H9 (cell line): ENCODE measurements around the gene RPL36A. TPM values are rescaled to one million over a fixed set of nuclear protein-coding genes. Genes with fewer than 3 reads are reported as not detected.
A peak's percentile ranks its signal among the peaks of the same experiment; 100 is the strongest.

ENCODE experiments used
- DNase-seq: peaks from one replicate; pipeline ENCODE4 v3.0.0-alpha.2; 2017
- H2AFZ ChIP-seq: one replicate; pipeline ENCODE4 v1.6.1; 2013; ENCODE audit warnings: mild to moderate bottlenecking, low read length, control low read depth, moderate library complexity
- H2AK5ac ChIP-seq: 2 replicates; pipeline ENCODE4 v1.6.1; 2013; ENCODE audit warnings: low read length, control low read depth, mixed read lengths; ENCODE audit not compliant: insufficient read length
- H2BK120ac ChIP-seq: one replicate; pipeline ENCODE4 v1.6.1; 2013; ENCODE audit warnings: low read depth, mild to moderate bottlenecking, low read length, control low read depth, inconsistent platforms; ENCODE audit not compliant: poor library complexity, severe bottlenecking
- H2BK12ac ChIP-seq: 2 replicates; pipeline ENCODE4 v1.6.1; 2013; ENCODE audit warnings: low read length, control low read depth, mixed read lengths, low read depth; ENCODE audit not compliant: insufficient read length
- H2BK15ac ChIP-seq: 2 replicates; pipeline ENCODE4 v1.6.1; 2013; ENCODE audit warnings: low read depth, low read length, control low read depth
- H2BK20ac ChIP-seq: one replicate; pipeline ENCODE4 v1.6.1; 2013; ENCODE audit warnings: low read depth, mild to moderate bottlenecking, low read length, control low read depth, inconsistent platforms; ENCODE audit not compliant: poor library complexity, severe bottlenecking
- H2BK5ac ChIP-seq: 2 replicates; pipeline ENCODE4 v1.6.1; 2013; ENCODE audit warnings: low read length, control low read depth, mixed read lengths; ENCODE audit not compliant: insufficient read length
- H3K14ac ChIP-seq: 2 replicates; pipeline ENCODE4 v1.6.1; 2013; ENCODE audit warnings: low read length, control low read depth; ENCODE audit not compliant: insufficient read depth
- H3K18ac ChIP-seq: 2 replicates; pipeline ENCODE4 v1.6.1; 2013; ENCODE audit warnings: low read depth, mild to moderate bottlenecking, mixed read lengths, low read length, control low read depth; ENCODE audit not compliant: insufficient read length
- H3K23ac ChIP-seq: 2 replicates; pipeline ENCODE4 v1.6.1; 2013; ENCODE audit warnings: low read length, control low read depth, mixed read lengths, low read depth; ENCODE audit not compliant: insufficient read length
- H3K23me2 ChIP-seq: 2 replicates; pipeline ENCODE4 v1.6.1; 2013; ENCODE audit warnings: low read depth, mild to moderate bottlenecking, mixed read lengths, low read length, control low read depth; ENCODE audit not compliant: insufficient read length, poor library complexity, severe bottlenecking
- H3K27ac ChIP-seq: 2 replicates; pipeline ENCODE4 v1.5.1; 2013; ENCODE audit warnings: low read length, control low read depth, mixed read lengths, low read depth; ENCODE audit not compliant: insufficient read length
- H3K27me3 ChIP-seq: 2 replicates; pipeline ENCODE4 v1.6.1; 2013; ENCODE audit warnings: low read length, control low read depth, inconsistent platforms; ENCODE audit not compliant: insufficient read depth
- H3K4ac ChIP-seq: 2 replicates; pipeline ENCODE4 v1.6.1; 2013; ENCODE audit warnings: low read depth, mild to moderate bottlenecking, control low read depth, inconsistent platforms, low read length, moderate library complexity
- H3K4me1 ChIP-seq: 2 replicates; pipeline ENCODE4 v1.6.1; 2013; ENCODE audit warnings: low read length, control low read depth, inconsistent platforms; ENCODE audit not compliant: insufficient read depth
- H3K4me2 ChIP-seq: 2 replicates; pipeline ENCODE4 v1.6.1; 2013; ENCODE audit warnings: low read length, control low read depth, mixed read lengths; ENCODE audit not compliant: insufficient read length, insufficient read depth
- H3K56ac ChIP-seq: 2 replicates; pipeline ENCODE4 v1.6.1; 2013; ENCODE audit warnings: low read depth, mild to moderate bottlenecking, mixed read lengths, low read length, control low read depth; ENCODE audit not compliant: insufficient read length
- H3K79me1 ChIP-seq: 2 replicates; pipeline ENCODE4 v1.6.1; 2013; ENCODE audit warnings: low read depth, mild to moderate bottlenecking, moderate library complexity, low read length, control low read depth, inconsistent platforms; ENCODE audit not compliant: insufficient read depth, poor library complexity, severe bottlenecking
- H3K79me2 ChIP-seq: 2 replicates; pipeline ENCODE4 v1.6.1; 2013; ENCODE audit warnings: low read length, control low read depth, inconsistent platforms; ENCODE audit not compliant: insufficient read depth
- H3K9ac ChIP-seq: 2 replicates; pipeline ENCODE4 v1.6.1; 2013; ENCODE audit warnings: low read length, control low read depth, mixed read lengths; ENCODE audit not compliant: insufficient read length; ENCODE audit errors: extremely low read depth
- H3K9me3 ChIP-seq: one replicate; pipeline ENCODE4 v1.6.1; 2013; ENCODE audit warnings: low read depth, low read length, inconsistent platforms; ENCODE audit not compliant: control insufficient read depth
- H3T11ph ChIP-seq: one replicate; pipeline ENCODE4 v1.6.1; 2013; ENCODE audit warnings: mild to moderate bottlenecking, low read length, control low read depth, inconsistent platforms
- H4K20me1 ChIP-seq: one replicate; pipeline ENCODE4 v1.6.1; 2013; ENCODE audit not compliant: control insufficient read depth, insufficient read length, insufficient read depth
- H4K5ac ChIP-seq: 2 replicates; pipeline ENCODE4 v1.6.1; 2013; ENCODE audit warnings: low read depth, mild to moderate bottlenecking, mixed read lengths, low read length, control low read depth; ENCODE audit not compliant: insufficient read length
- H4K8ac ChIP-seq: replicated peaks from 2 replicates; pipeline ENCODE4 v1.6.1; 2013; ENCODE audit warnings: low read length, control low read depth, mixed read lengths, low read depth; ENCODE audit not compliant: insufficient read length
- H4K91ac ChIP-seq: 2 replicates; pipeline ENCODE4 v1.6.1; 2013; ENCODE audit warnings: low read depth, mild to moderate bottlenecking, moderate library complexity, mixed read lengths, low read length, control low read depth; ENCODE audit not compliant: insufficient read length
- H3K27ac Mint-ChIP-seq, 3 experiments: 2 replicates in 2 of 3; 3 replicates in 1 of 3; pipeline ENCODE4 v1.8.0; 2020 to 2021; ENCODE audit warnings: mixed read lengths in 3 of 3, mild to moderate bottlenecking in 1 of 3, moderate library complexity in 1 of 3
- H3K27me3 Mint-ChIP-seq: 2 replicates; pipeline ENCODE4 v1.8.0; 2021; ENCODE audit warnings: low read depth, mild to moderate bottlenecking, moderate library complexity, mixed read lengths
- H3K36me3 Mint-ChIP-seq, 3 experiments: 2 replicates in 2 of 3; 3 replicates in 1 of 3; pipeline ENCODE4 v1.8.0; 2020 to 2021; ENCODE audit warnings: low read depth in 3 of 3, mixed read lengths in 3 of 3; ENCODE audit not compliant: insufficient read depth in 1 of 3
- H3K4me1 Mint-ChIP-seq, 2 experiments: 2 replicates each; pipeline ENCODE4 v1.8.0; 2020; ENCODE audit warnings: mixed read lengths in 2 of 2
- H3K4me3 Mint-ChIP-seq, 2 experiments: 2 replicates in 1 of 2; 3 replicates in 1 of 2; pipeline ENCODE4 v1.8.0; 2020 to 2021; ENCODE audit warnings: mild to moderate bottlenecking in 2 of 2, mixed read lengths in 2 of 2, moderate library complexity in 1 of 2
- H3K9me3 Mint-ChIP-seq, 2 experiments: 2 replicates in 1 of 2; 3 replicates in 1 of 2; pipeline ENCODE4 v1.8.0; 2020; ENCODE audit warnings: mild to moderate bottlenecking in 2 of 2, mixed read lengths in 2 of 2, moderate library complexity in 1 of 2
- WGBS: extraction: QIAGEN DNeasy Blood & Tissue Kit; methylation state at CpG from one replicate; pipeline ENCODE4 v1.1.7; 2013; ENCODE audit warnings: missing lambda C conversion rate, low lambda C conversion rate, mixed read lengths; ENCODE audit not compliant: insufficient read length; ENCODE audit errors: extremely low coverage; 5-methylcytosine and 5-hydroxymethylcytosine counted together
- total RNA-seq: library from RNA; stranded (reverse); gene quantifications from 2 replicates; pipeline ENCODE4 v1.2.1, GENCODE V29; 2021
- TF ChIP-seq, protein P1 (sequence below): fragments of 200-600 bp; sonication (generic); conservative IDR thresholded peaks from 3 replicates; pipeline ENCODE4 v1.8.0; 2021; ENCODE audit warnings: antibody characterized with exemption, mild to moderate bottlenecking

RPL36A gene
- total RNA-seq, 1 experiment from 2014 or later: 428 TPM

DNA sequence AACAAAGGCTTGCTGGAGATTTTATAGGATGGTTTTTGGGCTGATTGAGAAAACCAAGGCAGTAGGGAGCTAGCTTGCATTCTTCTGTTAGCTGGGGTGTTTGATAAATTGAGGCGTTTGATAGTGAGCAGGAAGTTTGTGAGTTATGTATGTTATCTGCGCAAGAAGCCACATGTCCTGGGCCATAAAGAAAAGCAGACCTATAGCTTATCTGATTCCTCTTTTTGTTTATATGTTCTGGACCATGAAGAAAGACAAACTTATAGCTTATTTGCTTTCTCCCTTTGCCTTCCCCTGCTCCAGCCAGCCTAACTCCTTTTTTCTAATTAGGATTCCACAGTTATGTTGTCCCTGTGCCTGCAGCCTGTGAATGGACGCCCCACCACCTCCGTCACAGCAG, 26.4 kb downstream of the RPL36A start:
- no peak overlapping the region for H2BK5ac ChIP-seq
- TF ChIP-seq, protein P1, sequence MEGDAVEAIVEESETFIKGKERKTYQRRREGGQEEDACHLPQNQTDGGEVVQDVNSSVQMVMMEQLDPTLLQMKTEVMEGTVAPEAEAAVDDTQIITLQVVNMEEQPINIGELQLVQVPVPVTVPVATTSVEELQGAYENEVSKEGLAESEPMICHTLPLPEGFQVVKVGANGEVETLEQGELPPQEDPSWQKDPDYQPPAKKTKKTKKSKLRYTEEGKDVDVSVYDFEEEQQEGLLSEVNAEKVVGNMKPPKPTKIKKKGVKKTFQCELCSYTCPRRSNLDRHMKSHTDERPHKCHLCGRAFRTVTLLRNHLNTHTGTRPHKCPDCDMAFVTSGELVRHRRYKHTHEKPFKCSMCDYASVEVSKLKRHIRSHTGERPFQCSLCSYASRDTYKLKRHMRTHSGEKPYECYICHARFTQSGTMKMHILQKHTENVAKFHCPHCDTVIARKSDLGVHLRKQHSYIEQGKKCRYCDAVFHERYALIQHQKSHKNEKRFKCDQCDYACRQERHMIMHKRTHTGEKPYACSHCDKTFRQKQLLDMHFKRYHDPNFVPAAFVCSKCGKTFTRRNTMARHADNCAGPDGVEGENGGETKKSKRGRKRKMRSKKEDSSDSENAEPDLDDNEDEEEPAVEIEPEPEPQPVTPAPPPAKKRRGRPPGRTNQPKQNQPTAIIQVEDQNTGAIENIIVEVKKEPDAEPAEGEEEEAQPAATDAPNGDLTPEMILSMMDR: no peak
- H3K79me2 ChIP-seq: no peaks in the 10 kb centered on the region
- H4K91ac ChIP-seq: no peak overlapping the region
- no peak overlapping the region for H2BK20ac ChIP-seq
- H2BK15ac ChIP-seq: no peak overlapping the region
- no peak overlapping the region for H2AK5ac ChIP-seq
- H2AFZ ChIP-seq: no peak overlapping the region
- Mint-ChIP-seq H3K27me3 (no peaks in the 10 kb centered on the region; the same call in none of the 2 replicates), H3K9me3 (peaks cover 73 to 79% of the 10 kb centered on the region in 2 experiments), H3K4me3 (peak overlapping the region; percentile 83 to 88; a peak in 4 of 5 replicates), H3K27ac (peak overlapping the region in 1 of 3 experiments; percentile 29; a peak in 2 of 7 replicates), H3K36me3 (peaks cover 17 to 37% (median 31%) of the 10 kb centered on the region in 3 experiments), H3K4me1 (peaks cover 24 to 26% of the 10 kb centered on the region in 2 experiments)
- H3K27me3 ChIP-seq: no peaks in the 10 kb centered on the region
- H2BK12ac ChIP-seq: no peak overlapping the region
- no peaks in the 10 kb centered on the region for H4K20me1 ChIP-seq
- no peak overlapping the region for H3K23ac ChIP-seq
- DNase-seq: no peak
- H3K9ac ChIP-seq: no peak overlapping the region
- no peak overlapping the region for H3K56ac ChIP-seq
- H3K9me3 ChIP-seq: peaks cover 16% of the 10 kb centered on the region
- H3K18ac ChIP-seq: no peak overlapping the region
- no peak overlapping the region for H3K14ac ChIP-seq
- no peak overlapping the region for H3K4me2 ChIP-seq
- no peaks in the 10 kb centered on the region for H3K4me1 ChIP-seq
- H3K23me2 ChIP-seq: no peaks in the 10 kb centered on the region
- no CpG with 5 or more reads among the region's 4 CpGs for WGBS
- no peak overlapping the region for H3K4ac ChIP-seq
- H4K8ac ChIP-seq: no peak overlapping the region
- no peaks in the 10 kb centered on the region for H3K79me1 ChIP-seq
- H3T11ph ChIP-seq: no peak overlapping the region
- H2BK120ac ChIP-seq: no peak overlapping the region
- no peak overlapping the region for H3K27ac ChIP-seq
- H4K5ac ChIP-seq: no peak overlapping the region
